HAP-1 (cell line): ENCODE measurements around the gene HSP90AA1.
A peak's percentile ranks its signal among the peaks of the same experiment; 100 is the strongest.

Source experiments
- DNase-seq, 2 experiments: peaks; one replicate each; pipeline ENCODE4 v3.0.0-alpha.2; 2016 to 2020; ENCODE audit warnings: low spot score in 2 of 2
- H3K27me3 ChIP-seq: fragments of 250-450 bp; sonication (Bioruptor Pico); 2 replicates; pipeline ENCODE4 v1.5.1; 2020; ENCODE audit warnings: low read depth, mild to moderate bottlenecking, moderate library complexity
- H3K36me3 ChIP-seq: fragments of 250-450 bp; sonication (Bioruptor Pico); replicated peaks from 2 replicates; pipeline ENCODE4 v1.5.1; 2020; ENCODE audit warnings: mild to moderate bottlenecking
- H3K4me1 ChIP-seq: fragments of 250-450 bp; sonication (Bioruptor Pico); 2 replicates; pipeline ENCODE4 v1.5.1; 2020; ENCODE audit warnings: mild to moderate bottlenecking
- H3K4me3 ChIP-seq: fragments of 250-450 bp; sonication (Bioruptor Pico); 2 replicates; pipeline ENCODE4 v1.5.1; 2020; ENCODE audit warnings: mild to moderate bottlenecking, moderate library complexity
- H3K9me3 ChIP-seq: fragments of 250-450 bp; sonication (Bioruptor Pico); 2 replicates; pipeline ENCODE4 v1.5.1; 2020; ENCODE audit warnings: mild to moderate bottlenecking, moderate library complexity
- in situ Hi-C: fragments of 300-500 bp; cut with MboI; formaldehyde crosslinking; loops from 3 replicates; pipeline ENCODE4 v1.14.3; 2020; ENCODE audit warnings: low sequenced_read_pairs, inconsistent platforms, mixed read lengths

HSP90AA1 gene

GRCh38 chr14:102050625-102051024 lies 36.2 kb downstream of the HSP90AA1 start:
- H3K4me1 ChIP-seq, result no peaks in the 10 kb centered on the region
- no peak for DNase-seq
- peaks cover 59% of the 10 kb centered on the region for H3K36me3 ChIP-seq
- no peak overlapping the region for H3K4me3 ChIP-seq
- in situ Hi-C loops, result no loop called here
- no peaks in the 10 kb centered on the region for H3K9me3 ChIP-seq
- no peaks in the 10 kb centered on the region for H3K27me3 ChIP-seq

GRCh38 chr14:102050026-102050405 lies 36.8 kb downstream of the HSP90AA1 start:
- H3K9me3 ChIP-seq, result no peaks in the 10 kb centered on the region
- no peaks in the 10 kb centered on the region for H3K27me3 ChIP-seq
- peaks cover 60% of the 10 kb centered on the region for H3K36me3 ChIP-seq
- in situ Hi-C loops, result no loop called here
- H3K4me1 ChIP-seq, result no peaks in the 10 kb centered on the region
- DNase-seq, result no peak
- no peak overlapping the region for H3K4me3 ChIP-seq

DNA sequence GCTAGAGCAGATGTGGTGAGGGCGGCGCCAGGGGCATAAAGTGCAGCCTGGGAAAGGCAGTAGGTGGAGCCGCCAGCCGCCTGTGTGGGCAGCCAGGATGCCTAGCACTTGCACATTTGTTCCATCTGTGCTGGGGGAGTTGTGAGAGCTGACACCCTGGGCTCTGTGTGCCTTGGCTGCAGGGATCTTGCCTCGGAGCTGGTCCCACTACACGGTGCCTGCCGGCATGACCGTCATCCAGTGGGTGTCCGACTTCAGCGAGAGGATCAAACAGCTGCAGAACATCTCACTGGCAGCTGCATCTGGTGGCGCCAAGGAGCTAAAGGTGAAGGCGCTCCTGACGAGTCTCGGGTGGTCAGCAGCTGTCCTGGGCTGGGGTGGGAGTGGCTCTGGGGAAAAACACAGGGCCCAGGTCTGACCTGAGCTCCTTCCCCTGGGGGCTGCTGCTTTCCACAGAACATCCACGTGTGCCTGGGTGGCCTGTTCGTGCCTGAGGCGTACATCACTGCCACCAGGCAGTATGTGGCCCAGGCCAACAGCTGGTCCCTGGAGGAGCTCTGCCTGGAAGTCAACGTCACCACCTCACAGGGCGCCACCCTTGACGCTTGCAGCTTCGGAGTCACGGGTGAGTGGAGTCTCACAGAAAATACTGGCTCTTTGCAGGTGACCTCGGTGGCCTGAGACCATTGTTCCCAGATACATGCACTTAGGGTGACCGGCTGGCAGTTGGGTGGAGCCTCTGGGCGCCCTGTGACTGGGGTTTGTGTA lies 37.4 kb downstream of the HSP90AA1 start:
- no peak for DNase-seq
- no peak overlapping the region for H3K4me3 ChIP-seq
- no peaks in the 10 kb centered on the region for H3K9me3 ChIP-seq
- H3K4me1 ChIP-seq, result no peaks in the 10 kb centered on the region
- no peaks in the 10 kb centered on the region for H3K27me3 ChIP-seq
- in situ Hi-C loops, result no loop called here
- H3K36me3 ChIP-seq, result peaks cover 66% of the 10 kb centered on the region

GRCh38 chr14:102047808-102048540 lies 38.9 kb downstream of the HSP90AA1 start:
- H3K27me3 ChIP-seq, result no peaks in the 10 kb centered on the region
- no peaks in the 10 kb centered on the region for H3K9me3 ChIP-seq
- no peaks in the 10 kb centered on the region for H3K4me1 ChIP-seq
- no peak overlapping the region for H3K4me3 ChIP-seq
- no peak for DNase-seq
- peaks cover 79% of the 10 kb centered on the region for H3K36me3 ChIP-seq
- in situ Hi-C loops, result no loop called here

- in situ Hi-C loops, result no loop called here
- peaks cover 81% of the 10 kb centered on the region for H3K36me3 ChIP-seq
- peak; percentile 70 to 90 for DNase-seq
Observed at GRCh38 chr14:102046337-102047278, 40.2 kb downstream of the HSP90AA1 start.

DNA sequence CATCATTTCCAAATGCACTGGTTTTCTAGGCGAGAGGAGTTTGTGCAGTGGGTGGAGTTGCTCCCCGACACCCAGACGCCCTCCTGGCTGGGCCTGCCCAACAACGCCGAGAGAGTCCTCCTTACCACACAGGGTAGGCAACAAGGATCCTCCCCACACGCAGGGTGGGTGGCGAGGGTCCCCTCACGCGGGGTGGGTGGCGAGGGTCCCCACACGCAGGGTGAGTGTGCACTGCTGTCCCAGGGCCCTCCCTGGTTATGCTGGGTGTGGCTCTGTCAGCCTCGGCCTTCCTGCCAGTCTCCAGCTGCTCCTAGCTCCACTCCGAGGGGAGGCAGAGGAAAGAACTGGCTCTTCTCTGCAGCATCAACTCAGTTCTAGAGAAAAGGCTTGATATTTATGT lies 42.3 kb downstream of the HSP90AA1 start:
- Histone ChIP-seq H3K27me3 (no peaks in the 10 kb centered on the region), H3K4me3 (no peak overlapping the region), H3K9me3 (no peaks in the 10 kb centered on the region), H3K4me1 (no peaks in the 10 kb centered on the region), H3K36me3 (peaks cover 85% of the 10 kb centered on the region)
- DNase-seq, result no peak
- in situ Hi-C loops, result loop anchor here (5.0 kb wide), 1 partner anchor 42 kb away; no protein-coding TSS in a partner anchor

More at GRCh38 chr14:102046337-102047278, 40.2 kb downstream of the HSP90AA1 start:
- no peak overlapping the region for H3K4me3 ChIP-seq
- no peaks in the 10 kb centered on the region for H3K27me3 ChIP-seq
- H3K9me3 ChIP-seq, result no peaks in the 10 kb centered on the region
- no peaks in the 10 kb centered on the region for H3K4me1 ChIP-seq

DNA sequence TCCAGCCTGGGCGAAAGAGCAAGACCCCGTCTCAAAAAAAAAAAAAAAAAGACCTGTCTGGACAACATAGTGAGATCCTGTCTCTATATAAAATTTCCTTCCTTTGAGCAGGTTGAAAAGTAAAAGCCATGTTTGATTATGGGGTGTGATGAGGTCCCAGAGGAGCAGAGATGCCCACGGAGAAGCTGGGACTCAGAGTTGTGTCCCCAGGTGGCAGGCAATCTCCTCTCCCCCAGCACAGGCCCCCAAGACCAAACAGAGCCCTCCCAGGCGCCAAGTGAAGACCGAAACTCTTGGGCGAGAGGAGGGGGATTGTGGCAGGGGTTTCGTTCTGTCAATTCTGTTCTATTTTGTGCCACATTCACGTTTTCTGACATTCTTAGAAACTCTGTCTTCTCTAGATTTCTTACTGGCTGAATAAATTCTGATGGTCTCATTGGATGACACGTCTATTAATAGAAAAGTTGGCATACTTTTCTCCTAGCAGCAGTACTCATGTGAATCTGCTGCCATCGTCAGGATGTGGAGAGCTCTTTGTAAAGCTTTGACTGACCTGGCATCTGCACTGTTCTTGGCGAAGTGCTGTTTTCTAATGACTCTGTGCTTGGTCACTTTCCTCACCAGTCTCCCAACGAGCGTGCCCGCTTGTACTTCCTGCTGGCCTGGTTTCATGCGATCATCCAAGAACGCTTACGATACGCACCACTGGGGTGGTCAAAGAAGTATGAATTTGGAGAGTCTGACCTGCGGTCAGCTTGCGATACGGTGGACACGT lies 43.4 kb downstream of the HSP90AA1 start:
- peaks cover 85% of the 10 kb centered on the region for H3K36me3 ChIP-seq

GRCh38 chr14:102042699-102043098 lies 44.1 kb downstream of the HSP90AA1 start:
- H3K4me3 ChIP-seq, result no peak overlapping the region
- H3K9me3 ChIP-seq, result no peaks in the 10 kb centered on the region
- H3K27me3 ChIP-seq, result no peaks in the 10 kb centered on the region
- DNase-seq, result no peak
- H3K36me3 ChIP-seq, result peaks cover 85% of the 10 kb centered on the region
- H3K4me1 ChIP-seq, result no peaks in the 10 kb centered on the region
- in situ Hi-C loops, result loop anchor here (5.0 kb wide), 1 partner anchor 40 kb away; no protein-coding TSS in a partner anchor

More for the DNA sequence above, 43.4 kb downstream of the HSP90AA1 start:
- in situ Hi-C loops, result loop anchor here (5.0 kb wide), 1 partner anchor 41 kb away; no protein-coding TSS in a partner anchor
- Histone ChIP-seq H3K4me3 (no peak overlapping the region), H3K9me3 (no peaks in the 10 kb centered on the region), H3K4me1 (no peaks in the 10 kb centered on the region), H3K27me3 (no peaks in the 10 kb centered on the region)
- no peak for DNase-seq

GRCh38 chr14:102040153-102040552 lies 46.7 kb downstream of the HSP90AA1 start:
- Histone ChIP-seq H3K36me3 (peaks cover 98% of the 10 kb centered on the region), H3K9me3 (no peaks in the 10 kb centered on the region), H3K4me3 (no peak overlapping the region), H3K4me1 (no peaks in the 10 kb centered on the region), H3K27me3 (no peaks in the 10 kb centered on the region)
- in situ Hi-C loops, result loop anchor here (5.0 kb wide), 1 partner anchor 38 kb away; no protein-coding TSS in a partner anchor
- DNase-seq, result no peak

- Histone ChIP-seq H3K9me3 (no peaks in the 10 kb centered on the region), H3K36me3 (peaks cover 96% of the 10 kb centered on the region), H3K27me3 (no peaks in the 10 kb centered on the region), H3K4me1 (no peaks in the 10 kb centered on the region), H3K4me3 (no peak overlapping the region)
- DNase-seq, result no peak
- in situ Hi-C loops, result no loop called here
Observed at GRCh38 chr14:102039157-102039556, 47.7 kb downstream of the HSP90AA1 start.

DNA sequence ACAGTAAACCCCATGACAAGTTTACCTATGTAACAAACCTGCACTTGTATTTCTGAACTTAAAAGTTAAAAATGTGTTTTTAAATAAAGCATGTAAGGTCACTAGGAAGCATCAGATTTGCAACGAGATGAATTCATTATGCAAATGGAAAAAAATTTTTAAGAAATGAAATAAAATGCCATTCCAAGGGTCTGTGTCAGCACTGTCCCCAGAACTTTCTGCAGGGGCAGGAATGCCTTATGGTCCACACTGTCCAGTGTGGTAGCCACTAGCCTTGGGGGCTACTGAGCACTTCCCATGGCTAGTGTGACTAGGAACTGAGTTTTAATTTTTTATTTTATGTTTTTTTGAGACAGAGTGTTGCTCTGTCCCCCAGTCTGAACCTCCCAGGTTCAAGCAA lies 49.2 kb downstream of the HSP90AA1 start:
- no peak overlapping the region for H3K4me3 ChIP-seq
- in situ Hi-C loops, result no loop called here
- no peaks in the 10 kb centered on the region for H3K9me3 ChIP-seq
- DNase-seq, result no peak
- H3K36me3 ChIP-seq, result peaks cover 98% of the 10 kb centered on the region
- no peaks in the 10 kb centered on the region for H3K4me1 ChIP-seq
- no peaks in the 10 kb centered on the region for H3K27me3 ChIP-seq

- in situ Hi-C loops, result no loop called here
- no peak for DNase-seq
- Histone ChIP-seq H3K4me3 (no peak overlapping the region), H3K27me3 (no peaks in the 10 kb centered on the region), H3K4me1 (no peaks in the 10 kb centered on the region), H3K36me3 (peaks cover 98% of the 10 kb centered on the region), H3K9me3 (no peaks in the 10 kb centered on the region)
Observed at GRCh38 chr14:102035914-102036313, 50.9 kb downstream of the HSP90AA1 start.

DNA sequence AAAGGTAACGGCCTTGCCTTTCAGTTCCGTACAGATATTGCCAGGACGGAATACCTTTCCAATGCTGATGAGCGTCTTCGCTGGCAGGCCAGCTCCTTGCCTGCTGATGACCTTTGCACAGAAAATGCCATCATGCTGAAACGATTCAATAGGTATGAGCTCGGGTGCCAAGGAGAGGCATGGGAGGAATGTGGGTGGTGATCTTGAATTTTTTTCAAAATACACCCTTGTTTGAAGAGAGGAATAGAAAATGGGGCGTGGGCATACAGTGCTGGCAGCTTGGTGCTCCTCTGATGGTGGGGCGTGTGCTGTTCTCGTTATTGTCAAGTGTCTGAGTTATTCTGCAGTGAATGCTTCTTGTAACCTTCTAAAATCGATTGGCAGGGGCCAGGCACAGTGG lies 52.5 kb downstream of the HSP90AA1 start:
- no peaks in the 10 kb centered on the region for H3K27me3 ChIP-seq
- peaks cover 97% of the 10 kb centered on the region for H3K36me3 ChIP-seq
- H3K4me3 ChIP-seq, result no peak overlapping the region
- no peaks in the 10 kb centered on the region for H3K4me1 ChIP-seq
- H3K9me3 ChIP-seq, result no peaks in the 10 kb centered on the region
- in situ Hi-C loops, result no loop called here
- no peak for DNase-seq
